Activated CD4-positive, alpha-beta T cell treated with anti-CD3 and anti-CD28 coated beads, Interleukin-2, amount 10 ng/mL, durations not matched to agents 7 days and 5 days (primary cell): ENCODE data around the gene SMLR1. TPM values are rescaled to one million over a fixed set of nuclear protein-coding genes. Genes with fewer than 3 reads are reported as not detected.

Source experiments
- CTCF ChIA-PET: fragments of 350-600 bp; sonication (Branson Sonifier 250); formaldehyde crosslinking; loops from one replicate; lab custom pipeline; 2021; ENCODE audit warnings: antibody characterized with exemption; lab: Charles Lee
- POLR2A ChIA-PET: fragments of 350-600 bp; sonication (Branson Sonifier 250); formaldehyde crosslinking; loops from one replicate; lab custom pipeline; 2021; ENCODE audit warnings: antibody characterized with exemption; lab: Charles Lee
- DNase-seq: peaks from one replicate; pipeline ENCODE4 v3.0.0-alpha.2; 2020
- H3K27ac Mint-ChIP-seq: one replicate; pipeline ENCODE4 v1.8.0; 2021; ENCODE audit warnings: mild to moderate bottlenecking, moderate library complexity, mixed read lengths
- H3K27me3 Mint-ChIP-seq: one replicate; pipeline ENCODE4 v1.8.0; 2021; ENCODE audit warnings: mixed read lengths
- H3K36me3 Mint-ChIP-seq: one replicate; pipeline ENCODE4 v1.8.0; 2021; ENCODE audit warnings: low read depth, mixed read lengths
- H3K4me1 Mint-ChIP-seq: one replicate; pipeline ENCODE4 v1.8.0; 2021; ENCODE audit warnings: mixed read lengths
- H3K4me3 Mint-ChIP-seq: one replicate; pipeline ENCODE4 v1.8.0; 2021; ENCODE audit warnings: mild to moderate bottlenecking, moderate library complexity, mixed read lengths
- H3K9me3 Mint-ChIP-seq: one replicate; pipeline ENCODE4 v1.8.0; 2021; ENCODE audit warnings: mixed read lengths
- total RNA-seq, 2 experiments: library from RNA; stranded (reverse); gene quantifications; one replicate each; pipeline ENCODE4 v1.2.3, GENCODE V29; 2021

Gene SMLR1
- not detected for total RNA-seq

GRCh38 chr6:130827247-130828149 is at the start of gene SMLR1:
TSS of gene SMLR1 (plus strand) at chr6:130827406. CDS start at chr6:130827414, 8 bp downstream.
- DNase-seq: no peak
- Mint-ChIP-seq H3K27ac (no peak within 1 kb of the TSS), H3K4me3 (no peak within 1 kb of the TSS), H3K36me3 (no peaks in the 10 kb centered on the region), H3K27me3 (no peaks in the 10 kb centered on the region), H3K9me3 (no peaks in the 10 kb centered on the region), H3K4me1 (peaks cover 13% of the 10 kb centered on the region)
- ChIA-PET POLR2A (no interaction called here), CTCF (no interaction called here)

GRCh38 chr6:130778946-130779657 is 48.1 kb upstream of the SMLR1 start:
- Mint-ChIP-seq H3K36me3 (peaks cover 14% of the 10 kb centered on the region), H3K27me3 (no peaks in the 10 kb centered on the region), H3K4me3 (no peak overlapping the region), H3K27ac (peak overlapping the region; percentile 34), H3K4me1 (peaks cover 49% of the 10 kb centered on the region), H3K9me3 (peaks cover 19% of the 10 kb centered on the region)
- ChIA-PET POLR2A (no interaction called here), CTCF (no interaction called here)
- DNase-seq: no peak

GRCh38 chr6:130779658-130780033 is 47.6 kb upstream of the SMLR1 start:
- ChIA-PET CTCF (no interaction called here), POLR2A (no interaction called here)
- Mint-ChIP-seq H3K27ac (peak overlapping the region; percentile 34), H3K27me3 (no peaks in the 10 kb centered on the region), H3K4me1 (peaks cover 49% of the 10 kb centered on the region), H3K4me3 (no peak overlapping the region), H3K36me3 (peaks cover 14% of the 10 kb centered on the region), H3K9me3 (peaks cover 19% of the 10 kb centered on the region)
- DNase-seq: no peak

GRCh38 chr6:130780122-130780521 is 47.1 kb upstream of the SMLR1 start:
- DNase-seq: no peak
- Mint-ChIP-seq H3K27ac (no peak overlapping the region), H3K36me3 (peaks cover 14% of the 10 kb centered on the region), H3K9me3 (peaks cover 19% of the 10 kb centered on the region), H3K4me1 (peaks cover 49% of the 10 kb centered on the region), H3K27me3 (no peaks in the 10 kb centered on the region), H3K4me3 (no peak overlapping the region)
- ChIA-PET CTCF (no interaction called here), POLR2A (no interaction called here)

- H3K27me3 Mint-ChIP-seq: no peaks in the 10 kb centered on the region
- H3K4me3 Mint-ChIP-seq: no peak overlapping the region
- ChIA-PET POLR2A (no interaction called here), CTCF (no interaction called here)
- H3K36me3 Mint-ChIP-seq: peaks cover 14% of the 10 kb centered on the region
- H3K9me3 Mint-ChIP-seq: peaks cover 19% of the 10 kb centered on the region
- no peak overlapping the region for H3K27ac Mint-ChIP-seq
- peaks cover 44% of the 10 kb centered on the region for H3K4me1 Mint-ChIP-seq
- DNase-seq: peak; percentile 47
Measured at GRCh38 chr6:130781557-130781956, 45.6 kb upstream of the SMLR1 start.

- peaks cover 14% of the 10 kb centered on the region for H3K36me3 Mint-ChIP-seq
- POLR2A ChIA-PET: no interaction called here
- H3K9me3 Mint-ChIP-seq: peaks cover 19% of the 10 kb centered on the region
- no peak overlapping the region for H3K27ac Mint-ChIP-seq
- CTCF ChIA-PET: no interaction called here
- no peaks in the 10 kb centered on the region for H3K27me3 Mint-ChIP-seq
- H3K4me1 Mint-ChIP-seq: peaks cover 37% of the 10 kb centered on the region
- DNase-seq: no peak
- H3K4me3 Mint-ChIP-seq: no peak overlapping the region
Measured at GRCh38 chr6:130783416-130784107, 43.6 kb upstream of the SMLR1 start.

- no peaks in the 10 kb centered on the region for H3K36me3 Mint-ChIP-seq
- H3K27me3 Mint-ChIP-seq: no peaks in the 10 kb centered on the region
- H3K4me3 Mint-ChIP-seq: no peak overlapping the region
- DNase-seq: no peak
- H3K4me1 Mint-ChIP-seq: no peaks in the 10 kb centered on the region
- ChIA-PET CTCF (interaction anchor here (0.5 to 1.3 kb wide), 3 partner anchors 12 to 464 kb away, joined by 3 to 5 read pairs (median 3); no protein-coding TSS in a partner anchor), POLR2A (no interaction called here)
- no peak overlapping the region for H3K27ac Mint-ChIP-seq
- H3K9me3 Mint-ChIP-seq: no peaks in the 10 kb centered on the region
Measured at GRCh38 chr6:130787726-130788500, 39.3 kb upstream of the SMLR1 start.

- Mint-ChIP-seq H3K4me1 (no peaks in the 10 kb centered on the region), H3K36me3 (no peaks in the 10 kb centered on the region), H3K27ac (no peak overlapping the region), H3K9me3 (no peaks in the 10 kb centered on the region), H3K4me3 (no peak overlapping the region), H3K27me3 (no peaks in the 10 kb centered on the region)
- ChIA-PET POLR2A (no interaction called here), CTCF (interaction anchor here (1.3 kb wide), 1 partner anchor 13 kb away, joined by 3 read pairs; no protein-coding TSS in a partner anchor)
- no peak for DNase-seq
Measured at GRCh38 chr6:130788954-130789353, 38.3 kb upstream of the SMLR1 start.

- Mint-ChIP-seq H3K27ac (no peak overlapping the region), H3K9me3 (no peaks in the 10 kb centered on the region), H3K36me3 (no peaks in the 10 kb centered on the region), H3K27me3 (no peaks in the 10 kb centered on the region), H3K4me1 (no peaks in the 10 kb centered on the region), H3K4me3 (no peak overlapping the region)
- ChIA-PET CTCF (no interaction called here), POLR2A (no interaction called here)
- DNase-seq: no peak
Measured at GRCh38 chr6:130794010-130794697, 33.1 kb upstream of the SMLR1 start.

GRCh38 chr6:130794738-130795137 is 32.5 kb upstream of the SMLR1 start:
- no peaks in the 10 kb centered on the region for H3K4me1 Mint-ChIP-seq
- no peaks in the 10 kb centered on the region for H3K36me3 Mint-ChIP-seq
- ChIA-PET CTCF (no interaction called here), POLR2A (no interaction called here)
- no peak for DNase-seq
- no peak overlapping the region for H3K27ac Mint-ChIP-seq
- peaks cover under 1% of the 10 kb centered on the region for H3K9me3 Mint-ChIP-seq
- no peak overlapping the region for H3K4me3 Mint-ChIP-seq
- no peaks in the 10 kb centered on the region for H3K27me3 Mint-ChIP-seq

- Mint-ChIP-seq H3K4me1 (no peaks in the 10 kb centered on the region), H3K27ac (no peak overlapping the region), H3K9me3 (peaks cover 2% of the 10 kb centered on the region), H3K36me3 (no peaks in the 10 kb centered on the region), H3K27me3 (no peaks in the 10 kb centered on the region), H3K4me3 (no peak overlapping the region)
- DNase-seq: no peak
- POLR2A ChIA-PET: no interaction called here
- CTCF ChIA-PET: interaction anchor here (0.9 kb wide), 1 partner anchor 15 kb away, joined by 3 read pairs; no protein-coding TSS in a partner anchor
Measured at GRCh38 chr6:130796313-130796905, 30.8 kb upstream of the SMLR1 start.
